ENCODE results near the gene PTPRG. TPM values are rescaled to one million over a fixed set of nuclear protein-coding genes. Genes with fewer than 3 reads are reported as not detected.
"Not testable (repeated sequence)": the region's sequence is repeated elsewhere in the genome, so short reads cannot be mapped to it uniquely, and the experiment has no call there.

PTPRG gene
- total and polyA plus RNA-seq, 2 of the 13 experiments (the other 11 are each of a cell fraction or from before 2014, with no cell fraction given) = 8.0 to 25.3 TPM

DNA sequence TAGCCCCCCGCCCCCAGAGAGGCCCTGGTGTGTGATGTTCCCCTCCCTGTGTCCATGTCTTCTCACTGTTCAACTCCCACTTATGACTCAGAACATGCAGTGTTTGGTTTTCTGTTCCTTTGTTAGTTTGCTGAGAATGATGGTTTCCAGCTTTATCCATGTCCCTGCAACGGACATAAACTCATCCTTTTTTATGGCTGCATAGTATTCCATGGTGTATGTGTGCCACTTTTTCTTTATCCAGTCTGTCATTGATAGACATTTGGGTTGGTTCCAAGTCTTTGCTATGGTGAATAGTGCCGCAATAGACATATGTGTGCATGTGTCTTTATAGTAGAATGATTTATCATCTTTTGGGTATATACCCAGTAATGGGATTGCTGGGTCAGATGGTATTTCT lies 149.5 kb downstream of the PTPRG start:
- H3K4me2 ChIP-seq (ENCODE audit: low read depth, low read length); H3K4me3 ChIP-seq (replicated peaks in 1 of 3; ENCODE audit: insufficient read depth in 1 of 3, low read depth in 2 of 3, low read length in 3 of 3): not testable (repeated sequence)

DNA sequence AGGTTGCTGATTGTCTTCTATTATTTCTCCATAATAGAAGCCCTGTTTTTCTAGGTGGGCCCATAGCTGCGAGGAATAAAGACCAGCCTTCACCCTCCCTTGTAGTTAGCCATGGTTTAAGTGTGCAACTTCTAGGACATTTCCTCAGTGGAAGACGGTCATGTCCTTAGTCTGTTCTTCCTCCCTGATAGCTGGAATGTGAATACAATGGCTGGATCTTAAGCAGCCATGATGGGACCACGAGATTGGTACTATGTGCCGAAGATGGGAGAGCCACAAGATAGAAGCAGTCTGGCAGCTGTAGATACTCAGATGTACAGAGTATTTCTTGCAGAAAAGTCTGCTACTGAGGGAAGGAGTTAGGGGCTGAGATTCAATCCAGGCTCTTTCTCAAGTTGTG lies 152.9 kb downstream of the PTPRG start:
- Histone ChIP-seq H3K27ac (ENCODE audit: extremely low read length, insufficient read depth, low read length) (no peak overlapping the region), H2AFZ (ENCODE audit: low read length) (no peak overlapping the region), H3K27me3 (ENCODE audit: control insufficient read depth in 1 of 2, insufficient read depth in 2 of 2, low read length in 2 of 2) (no peaks in the 10 kb centered on the region), H3K4me2 (ENCODE audit: low read depth, low read length) (no peak overlapping the region), H3K36me3 (replicated peaks in 1 of 2; ENCODE audit: control insufficient read depth in 1 of 2, insufficient read depth in 2 of 2, low read length in 2 of 2) (no peaks in the 10 kb centered on the region), H3K9me3 (ENCODE audit: low read length) (no peaks in the 10 kb centered on the region), H3K79me2 (ENCODE audit: insufficient read depth, low read length) (peaks cover 9% of the 10 kb centered on the region), H3K4me1 (ENCODE audit: insufficient read depth, low read length) (no peaks in the 10 kb centered on the region), H4K20me1 (ENCODE audit: insufficient read depth, low read length) (no peaks in the 10 kb centered on the region), H3K4me3 (replicated peaks in 1 of 3; ENCODE audit: insufficient read depth in 1 of 3, low read depth in 2 of 3, low read length in 3 of 3) (no peak overlapping the region), H3K9ac (ENCODE audit: insufficient read depth, low read depth, low read length) (no peak overlapping the region)
- DNase-seq (ENCODE audit: low spot score) (no peak), ATAC-seq (no peak), FAIRE-seq (no peak)
- TF ChIP-seq KDM1A (CRISPR knock-in tag; IDR thresholded peaks at IDR 0.05) (no peak), ZNF12 (CRISPR knock-in tag; IDR thresholded peaks at IDR 0.05) (no peak), TFDP1 (CRISPR knock-in tag; IDR thresholded peaks at IDR 0.05; ENCODE audit: borderline replicate concordance) (no peak), NR2F1 (CRISPR knock-in tag; IDR thresholded peaks at IDR 0.05) (no peak), PITX1 (CRISPR knock-in tag; IDR thresholded peaks at IDR 0.05) (no peak), ZBTB7B (CRISPR knock-in tag; IDR thresholded peaks at IDR 0.05) (no peak)
- in situ Hi-C loops (cut with HindIII; ENCODE audit: extremely low pct_ligation_motif_present, low pct_unique_long_range_greater_than_20kb) = no loop called here
- 98% methylated on average over 4 of the region's 4 CpGs for WGBS (ENCODE audit: low lambda C conversion rate)
- intact Hi-C loops (cut with micrococcal nuclease; ENCODE audit: unreplicated experiment) = no loop called here
- CTCF ChIA-PET (ENCODE audit: low intra/inter-chr PET ratio, low total read pairs) = no interaction called here
- no TSS peak for BruUV-seq (replicated peaks)
- POLR2A ChIA-PET = no interaction called here

More for the DNA sequence above, 149.5 kb downstream of the PTPRG start:
- FAIRE-seq; H2AFZ ChIP-seq (ENCODE audit: low read length); H3K27me3 ChIP-seq (ENCODE audit: control insufficient read depth in 1 of 2, insufficient read depth in 2 of 2, low read length in 2 of 2); H3K9ac ChIP-seq (ENCODE audit: insufficient read depth, low read depth, low read length); ATAC-seq; DNase-seq (ENCODE audit: low spot score); intact Hi-C loops (cut with micrococcal nuclease; ENCODE audit: unreplicated experiment); H3K9me3 ChIP-seq (ENCODE audit: low read length); H4K20me1 ChIP-seq (ENCODE audit: insufficient read depth, low read length); BruUV-seq (replicated peaks); H3K4me1 ChIP-seq (ENCODE audit: insufficient read depth, low read length); in situ Hi-C loops (cut with HindIII; ENCODE audit: extremely low pct_ligation_motif_present, low pct_unique_long_range_greater_than_20kb); H3K36me3 ChIP-seq (replicated peaks in 1 of 2; ENCODE audit: control insufficient read depth in 1 of 2, insufficient read depth in 2 of 2, low read length in 2 of 2); CTCF ChIA-PET (ENCODE audit: low intra/inter-chr PET ratio, low total read pairs); POLR2A ChIA-PET; H3K27ac ChIP-seq (ENCODE audit: extremely low read length, insufficient read depth, low read length): not testable (repeated sequence)
- WGBS (ENCODE audit: low lambda C conversion rate) = 96% methylated on average over 3 of the region's 3 CpGs
- peaks cover 11% of the 10 kb centered on the region for H3K79me2 ChIP-seq (ENCODE audit: insufficient read depth, low read length)
- 0 out of 2 replicates have a peak, but pooled peaks have one; percentile 16 for TF ChIP-seq ZMYM3 (CRISPR knock-in tag; IDR thresholded peaks at IDR 0.05)

All from HepG2 (cell line).